ENCODE results near the gene TMEM217.

TMEM217 gene

DNA sequence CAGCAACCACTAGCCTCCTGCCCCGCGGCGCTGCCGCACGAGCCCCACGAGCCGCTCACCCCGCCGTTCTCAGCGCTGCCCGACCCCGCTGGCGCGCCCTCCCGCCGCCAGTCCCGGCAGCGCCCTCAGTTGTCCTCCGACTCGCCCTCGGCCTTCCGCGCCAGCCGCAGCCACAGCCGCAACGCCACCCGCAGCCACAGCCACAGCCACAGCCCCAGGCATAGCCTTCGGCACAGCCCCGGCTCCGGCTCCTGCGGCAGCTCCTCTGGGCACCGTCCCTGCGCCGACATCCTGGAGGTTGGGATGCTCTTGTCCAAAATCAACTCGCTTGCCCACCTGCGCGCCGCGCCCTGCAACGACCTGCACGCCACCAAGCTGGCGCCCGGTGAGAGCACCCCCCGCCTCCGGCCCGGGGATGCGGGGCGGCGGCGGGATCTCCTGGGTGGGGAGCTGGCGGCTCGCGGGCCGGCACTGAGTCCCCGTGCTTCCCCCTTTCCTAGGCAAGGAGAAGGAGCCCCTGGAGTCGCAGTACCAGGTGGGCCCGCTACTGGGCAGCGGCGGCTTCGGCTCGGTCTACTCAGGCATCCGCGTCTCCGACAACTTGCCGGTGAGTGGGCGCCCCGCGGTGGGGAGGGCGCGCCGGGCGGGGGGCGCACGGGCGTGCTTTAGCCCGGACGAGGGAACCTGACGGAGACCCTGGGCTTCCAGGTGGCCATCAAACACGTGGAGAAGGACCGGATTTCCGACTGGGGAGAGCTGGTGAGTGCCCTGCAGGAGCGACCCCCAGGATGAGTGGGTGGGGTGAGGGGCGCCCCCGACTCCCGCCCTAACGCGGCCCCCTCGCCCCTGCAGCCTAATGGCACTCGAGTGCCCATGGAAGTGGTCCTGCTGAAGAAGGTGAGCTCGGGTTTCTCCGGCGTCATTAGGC lies 87.4 kb downstream of the TMEM217 start:
- peaks cover 32% of the 10 kb centered on the region for H3K4me1 ChIP-seq (ENCODE audit: control insufficient read depth, insufficient read depth, low read length, poor library complexity, severe bottlenecking)
- H3K9me3 ChIP-seq (ENCODE audit: control insufficient read depth, low read length), result no peaks in the 10 kb centered on the region

DNA sequence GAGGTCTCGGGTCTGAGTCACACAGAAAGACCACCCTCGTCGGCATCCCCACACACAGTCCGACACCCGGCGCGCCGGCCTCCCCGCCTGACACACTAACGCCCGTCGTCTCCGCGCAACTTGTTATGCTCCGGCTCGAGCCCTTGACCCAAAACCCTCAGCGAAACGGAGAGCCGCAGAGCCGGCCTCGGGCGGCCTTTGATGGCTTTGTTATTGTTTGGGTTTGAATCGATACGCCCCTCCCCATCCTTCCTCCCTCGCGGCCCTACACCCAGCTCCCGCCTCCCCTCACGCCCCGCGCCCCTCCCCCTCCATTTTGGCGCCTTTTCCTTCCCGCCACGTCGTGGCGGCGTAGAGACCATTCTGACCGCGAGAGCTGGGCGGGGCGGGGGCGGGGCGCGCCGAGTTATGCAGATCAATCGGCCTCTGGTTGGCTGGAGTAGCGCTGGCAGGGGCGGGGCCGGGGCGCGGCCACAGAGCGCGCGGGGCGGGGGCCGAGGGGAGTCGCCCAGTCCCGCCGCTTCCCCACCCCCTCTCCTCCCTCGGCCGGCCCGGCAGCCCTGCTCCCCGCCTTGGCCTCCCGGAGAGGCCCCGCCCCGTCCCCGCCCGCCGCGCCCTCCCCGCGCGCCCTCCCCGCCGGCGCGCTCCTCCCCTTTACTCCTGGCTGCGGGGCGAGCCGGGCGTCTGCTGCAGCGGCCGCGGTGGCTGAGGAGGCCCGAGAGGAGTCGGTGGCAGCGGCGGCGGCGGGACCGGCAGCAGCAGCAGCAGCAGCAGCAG lies 88.3 kb downstream of the TMEM217 start, which contains the start of gene PIM1:
TSS of gene PIM1 (plus strand) at position 657 of the 777 bp plus-strand sequence. CDS start 424 bp downstream, outside the sequence.
- peaks cover 24% of the 10 kb centered on the region for H3K4me1 ChIP-seq (ENCODE audit: control insufficient read depth, insufficient read depth, low read length, poor library complexity, severe bottlenecking)

More for the DNA sequence above, 87.4 kb downstream of the TMEM217 start:
- H3K4me3 ChIP-seq (ENCODE audit: insufficient read depth, low read depth, low read length, poor library complexity, severe bottlenecking), result peak overlapping the region; percentile 98
- H3K27me3 ChIP-seq (replicated peaks; ENCODE audit: control insufficient read depth, insufficient read depth, low read length, poor library complexity, severe bottlenecking), result no peaks in the 10 kb centered on the region
- peak in 1 of 3 donors; percentile 28 for DNase-seq
- peak overlapping the region; percentile 78 for H3K27ac ChIP-seq (ENCODE audit: insufficient read depth, low read length, poor library complexity, severe bottlenecking)
- peaks cover 33% of the 10 kb centered on the region for H3K36me3 ChIP-seq (ENCODE audit: control insufficient read depth, insufficient read depth, low read length)

DNA sequence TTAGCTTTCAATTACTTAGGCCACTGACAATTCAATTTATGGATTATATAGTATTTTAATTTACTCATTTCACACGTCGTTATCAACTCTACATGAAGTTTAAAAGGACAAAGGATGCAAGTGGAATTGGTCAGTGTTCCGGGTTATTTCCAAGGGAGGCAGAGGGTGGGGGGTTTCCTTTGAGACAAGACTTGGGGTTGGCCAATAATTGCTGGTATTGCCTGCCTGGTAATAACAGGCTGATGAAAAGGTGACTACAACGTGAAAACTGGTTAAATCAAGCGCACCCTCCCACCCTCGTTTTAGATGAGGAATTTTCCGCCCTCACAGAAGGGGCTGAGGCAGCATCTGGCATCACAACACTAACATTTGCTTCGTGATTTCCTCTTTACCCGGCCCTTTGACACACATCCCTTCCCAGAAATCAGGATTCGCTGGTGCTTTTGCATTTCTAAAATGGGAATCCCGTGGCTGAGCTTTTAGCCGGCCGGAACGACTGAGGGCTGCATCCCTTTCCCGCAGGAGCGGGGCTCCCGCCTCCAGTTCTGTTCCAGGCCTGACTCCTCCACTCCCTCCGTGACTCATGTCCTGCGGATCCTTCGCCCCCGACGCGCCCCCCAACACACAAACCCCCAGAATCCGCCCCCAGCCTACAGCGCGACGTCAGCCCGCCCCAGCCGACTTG lies 89.0 kb downstream of the TMEM217 start:
- peaks cover 22% of the 10 kb centered on the region for H3K36me3 ChIP-seq (ENCODE audit: control insufficient read depth, insufficient read depth, low read length)
- no peaks in the 10 kb centered on the region for H3K9me3 ChIP-seq (ENCODE audit: control insufficient read depth, low read length)
- H3K27me3 ChIP-seq (replicated peaks; ENCODE audit: control insufficient read depth, insufficient read depth, low read length, poor library complexity, severe bottlenecking), result no peaks in the 10 kb centered on the region
- H3K27ac ChIP-seq (ENCODE audit: insufficient read depth, low read length, poor library complexity, severe bottlenecking), result peak overlapping the region; percentile 84
- no peak for DNase-seq
- H3K4me3 ChIP-seq (ENCODE audit: insufficient read depth, low read depth, low read length, poor library complexity, severe bottlenecking), result peak overlapping the region; percentile 57
- peaks cover 17% of the 10 kb centered on the region for H3K4me1 ChIP-seq (ENCODE audit: control insufficient read depth, insufficient read depth, low read length, poor library complexity, severe bottlenecking)

More for the DNA sequence above, 88.3 kb downstream of the TMEM217 start, which contains the start of gene PIM1:
- H3K36me3 ChIP-seq (ENCODE audit: control insufficient read depth, insufficient read depth, low read length), result peaks cover 29% of the 10 kb centered on the region
- H3K9me3 ChIP-seq (ENCODE audit: control insufficient read depth, low read length), result no peaks in the 10 kb centered on the region
- peak within 1 kb of the TSS; percentile 84 for H3K27ac ChIP-seq (ENCODE audit: insufficient read depth, low read length, poor library complexity, severe bottlenecking)
- H3K27me3 ChIP-seq (replicated peaks; ENCODE audit: control insufficient read depth, insufficient read depth, low read length, poor library complexity, severe bottlenecking), result no peaks in the 10 kb centered on the region
- peak; percentile 99 for DNase-seq
- H3K4me3 ChIP-seq (ENCODE audit: insufficient read depth, low read depth, low read length, poor library complexity, severe bottlenecking), result peak within 1 kb of the TSS; percentile 98

DNA sequence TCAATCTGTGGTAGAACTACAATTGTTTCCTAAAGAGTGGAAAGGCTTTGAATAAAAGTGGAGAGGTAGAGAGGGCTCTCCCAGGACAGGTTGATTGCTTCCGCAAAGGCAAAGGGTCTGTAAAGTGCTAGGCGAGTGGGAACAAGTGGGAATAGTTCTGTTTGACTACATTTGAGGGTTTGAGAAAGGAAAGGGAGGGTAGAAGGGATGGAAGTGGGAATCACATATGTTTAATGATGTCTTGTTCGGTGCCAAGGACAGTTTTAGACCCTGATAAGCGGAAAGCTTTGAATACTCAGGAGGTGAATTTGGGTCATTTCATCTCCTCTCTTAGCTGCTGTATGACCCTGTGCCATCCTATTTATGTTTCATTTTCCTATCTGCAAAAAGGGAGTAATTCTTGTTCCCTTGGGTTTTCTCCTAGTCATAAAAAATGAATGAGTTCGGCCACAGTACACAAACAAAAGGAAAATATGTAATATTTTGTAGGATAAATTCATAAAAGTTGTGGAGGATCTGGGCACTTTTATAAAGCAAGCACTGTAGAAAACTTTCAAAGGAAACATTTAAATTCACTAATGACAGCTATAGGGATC lies 89.7 kb downstream of the TMEM217 start:
- no peak overlapping the region for H3K4me3 ChIP-seq (ENCODE audit: insufficient read depth, low read depth, low read length, poor library complexity, severe bottlenecking)
- H3K27ac ChIP-seq (ENCODE audit: insufficient read depth, low read length, poor library complexity, severe bottlenecking), result peak overlapping the region; percentile 84
- H3K36me3 ChIP-seq (ENCODE audit: control insufficient read depth, insufficient read depth, low read length), result peaks cover 19% of the 10 kb centered on the region
- no peaks in the 10 kb centered on the region for H3K27me3 ChIP-seq (replicated peaks; ENCODE audit: control insufficient read depth, insufficient read depth, low read length, poor library complexity, severe bottlenecking)
- no peak for DNase-seq
- no peaks in the 10 kb centered on the region for H3K9me3 ChIP-seq (ENCODE audit: control insufficient read depth, low read length)
- H3K4me1 ChIP-seq (ENCODE audit: control insufficient read depth, insufficient read depth, low read length, poor library complexity, severe bottlenecking), result peaks cover 11% of the 10 kb centered on the region

DNA sequence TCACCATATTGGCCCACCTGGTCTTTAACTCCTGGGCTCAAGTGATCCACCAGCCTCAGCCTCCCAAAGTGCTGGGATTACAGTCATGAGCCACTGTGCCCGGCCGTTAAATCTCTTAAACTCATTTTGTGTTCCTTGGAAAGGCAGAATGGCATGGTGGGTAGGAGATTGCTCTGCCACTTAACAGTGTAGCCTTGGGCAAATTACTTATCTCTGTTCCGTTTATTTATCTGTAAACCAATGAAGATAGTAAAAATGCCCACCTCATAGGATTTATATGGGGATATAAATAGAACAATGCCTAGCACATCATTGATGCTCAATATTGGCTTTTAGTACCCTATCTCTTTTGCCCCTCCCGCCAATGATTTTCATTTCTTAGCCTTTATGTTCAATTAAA lies 95.2 kb downstream of the TMEM217 start:
- no peaks in the 10 kb centered on the region for H3K9me3 ChIP-seq (ENCODE audit: control insufficient read depth, low read length)
- no peak overlapping the region for H3K4me3 ChIP-seq (ENCODE audit: insufficient read depth, low read depth, low read length, poor library complexity, severe bottlenecking)
- H3K36me3 ChIP-seq (ENCODE audit: control insufficient read depth, insufficient read depth, low read length), result no peaks in the 10 kb centered on the region
- DNase-seq, result no peak
- H3K27me3 ChIP-seq (replicated peaks; ENCODE audit: control insufficient read depth, insufficient read depth, low read length, poor library complexity, severe bottlenecking), result no peaks in the 10 kb centered on the region
- H3K4me1 ChIP-seq (ENCODE audit: control insufficient read depth, insufficient read depth, low read length, poor library complexity, severe bottlenecking), result no peaks in the 10 kb centered on the region
- H3K27ac ChIP-seq (ENCODE audit: insufficient read depth, low read length, poor library complexity, severe bottlenecking), result no peak overlapping the region

Data from effector memory CD4-positive, alpha-beta T cell (primary cell).